H1 (cell line): Measurements from ENCODE around the gene LCN9. TPM values are rescaled to one million over a fixed set of nuclear protein-coding genes. Genes with fewer than 3 reads are reported as not detected.

Source experiments
- CTCF ChIA-PET: fragments of 300-600 bp; sonication (Branson Sonifier 250); formaldehyde crosslinking; loops from one replicate; lab custom pipeline; 2021; ENCODE audit not compliant: partially characterized antibody; lab: Charles Lee
- POLR2A ChIA-PET: fragments of 300-600 bp; sonication (Branson Sonifier 250); formaldehyde crosslinking; loops from one replicate; lab custom pipeline; 2021; ENCODE audit warnings: inconsistent platforms; ENCODE audit not compliant: partially characterized antibody; lab: Charles Lee
- DNase-seq, 2 experiments: peaks; one replicate each; pipeline versions ENCODE4 v3.0.0 to v3.0.0-alpha.2; 2010 to 2022; ENCODE audit warnings: low spot score in 2 of 2, low read depth in 1 of 2, mixed read lengths in 1 of 2
- FAIRE-seq: peaks from 2 replicates; lab custom pipeline; 2011; peaks lifted over from hg19 to GRCh38; lab: Jason Lieb, UNC
- H2AFZ ChIP-seq: 2 replicates; pipeline ENCODE4 v1.8.1; 2012; ENCODE audit warnings: low read length, inconsistent platforms
- H2AK5ac ChIP-seq: 2 replicates; pipeline ENCODE4 v1.6.1; 2013; ENCODE audit warnings: low read depth, low read length
- H2BK120ac ChIP-seq: replicated peaks from 2 replicates; pipeline ENCODE3; 2013; ENCODE audit warnings: low read depth, low read length, inconsistent platforms
- H2BK12ac ChIP-seq: 2 replicates; pipeline ENCODE4 v1.6.1; 2013; ENCODE audit warnings: low read depth, low read length
- H2BK15ac ChIP-seq: 2 replicates; pipeline ENCODE4 v1.6.1; 2013; ENCODE audit warnings: low read length
- H2BK20ac ChIP-seq: 2 replicates; pipeline ENCODE4 v1.6.1; 2013; ENCODE audit warnings: low read length
- H2BK5ac ChIP-seq: 2 replicates; pipeline ENCODE4 v1.6.1; 2013; ENCODE audit warnings: low read depth, low read length
- H3K14ac ChIP-seq: 2 replicates; pipeline ENCODE4 v1.6.1; 2013; ENCODE audit warnings: inconsistent platforms; ENCODE audit not compliant: insufficient read length
- H3K18ac ChIP-seq: 2 replicates; pipeline ENCODE4 v1.6.1; 2013; ENCODE audit warnings: low read length; ENCODE audit errors: extremely low read depth
- H3K23ac ChIP-seq: 2 replicates; pipeline ENCODE4 v1.6.1; 2013; ENCODE audit warnings: inconsistent platforms; ENCODE audit not compliant: insufficient read length
- H3K23me2 ChIP-seq: 2 replicates; pipeline ENCODE4 v1.6.1; 2013; ENCODE audit warnings: low read depth, low read length
- H3K27ac ChIP-seq: 2 replicates; pipeline ENCODE4 v1.6.1; 2011; ENCODE audit warnings: low read depth, low read length, inconsistent platforms
- H3K27me3 ChIP-seq, 4 experiments: replicated peaks in 1 of 4; 1 replicate in 1 of 4; 2 replicates in 3 of 4; pipeline versions ENCODE4 v1.6.1 to v1.8.1; 2011 to 2013; ENCODE audit warnings: low read length in 3 of 4, mild to moderate bottlenecking in 3 of 4, inconsistent platforms in 2 of 4, mixed read lengths in 2 of 4, moderate library complexity in 1 of 4; ENCODE audit not compliant: control insufficient read depth in 3 of 4, insufficient read depth in 3 of 4; ENCODE audit errors: extremely low read depth in 1 of 4
- H3K36me3 ChIP-seq, 4 experiments: 2 replicates each; pipeline versions ENCODE4 v1.6.1 to v1.8.1; 2011 to 2013; ENCODE audit warnings: mild to moderate bottlenecking in 4 of 4, low read length in 3 of 4, moderate library complexity in 2 of 4, control low read depth in 1 of 4, inconsistent platforms in 1 of 4; ENCODE audit not compliant: insufficient read depth in 4 of 4, control insufficient read depth in 2 of 4
- H3K4ac ChIP-seq: replicated peaks from 2 replicates; pipeline ENCODE3; 2013; ENCODE audit warnings: low read length, low read depth, mixed read lengths, inconsistent platforms; ENCODE audit not compliant: insufficient read length
- H3K4me1 ChIP-seq, 4 experiments: replicated peaks in 1 of 4; 1 replicate in 1 of 4; 2 replicates in 3 of 4; pipeline versions ENCODE4 v1.6.1 to v1.8.1; 2011 to 2013; ENCODE audit warnings: low read length in 3 of 4, inconsistent platforms in 2 of 4, mixed read lengths in 1 of 4; ENCODE audit not compliant: insufficient read depth in 4 of 4, control insufficient read depth in 3 of 4
- H3K4me2 ChIP-seq, 2 experiments: 2 replicates each; pipeline versions ENCODE4 v1.6.1 to v1.8.1; 2011 to 2013; ENCODE audit warnings: low read depth in 2 of 2, low read length in 2 of 2, control low read depth in 1 of 2, inconsistent platforms in 1 of 2, mild to moderate bottlenecking in 1 of 2; ENCODE audit not compliant: insufficient read depth in 1 of 2
- H3K4me3 ChIP-seq, 4 experiments: fragments of 200-600, 300-600 bp in 1 of 4; sonication (generic), shearing (Covaris generic), sonication (Bioruptor Twin) in 1 of 4; 2 replicates each; pipeline versions ENCODE4 v1.5.1 to v1.8.1; 2011 to 2016; ENCODE audit warnings: low read length in 4 of 4, low read depth in 3 of 4, control low read depth in 2 of 4, inconsistent platforms in 2 of 4, mild to moderate bottlenecking in 2 of 4, mixed read lengths in 1 of 4, moderate library complexity in 1 of 4; ENCODE audit not compliant: insufficient read depth in 2 of 4; ENCODE audit errors: extremely low read depth in 1 of 4
- H3K56ac ChIP-seq: replicated peaks from 2 replicates; pipeline ENCODE3; 2013; ENCODE audit warnings: low read depth, mild to moderate bottlenecking, mixed read lengths, low read length, inconsistent platforms; ENCODE audit not compliant: insufficient read length
- H3K79me1 ChIP-seq: 2 replicates; pipeline ENCODE4 v1.6.1; 2013; ENCODE audit warnings: low read depth, low read length, control low read depth
- H3K79me2 ChIP-seq, 2 experiments: 2 replicates each; pipeline versions ENCODE4 v1.6.1 to v1.8.1; 2012 to 2013; ENCODE audit warnings: low read length in 2 of 2, mild to moderate bottlenecking in 2 of 2, inconsistent platforms in 1 of 2; ENCODE audit not compliant: insufficient read depth in 2 of 2, control insufficient read depth in 1 of 2
- H3K9ac ChIP-seq, 4 experiments: replicated peaks in 1 of 4; 1 replicate in 1 of 4; 2 replicates in 3 of 4; pipeline versions ENCODE4 v1.6.1 to v1.8.1; 2011 to 2013; ENCODE audit warnings: low read depth in 3 of 4, low read length in 3 of 4, control low read depth in 2 of 4, mild to moderate bottlenecking in 2 of 4, moderate library complexity in 2 of 4, inconsistent platforms in 1 of 4; ENCODE audit errors: extremely low read depth in 1 of 4
- H3K9me3 ChIP-seq, 2 experiments: 2 replicates each; pipeline versions ENCODE4 v1.6.1 to v1.8.1; 2012 to 2013; ENCODE audit warnings: mild to moderate bottlenecking in 2 of 2, moderate library complexity in 2 of 2, control low read depth in 1 of 2, inconsistent platforms in 1 of 2, low read depth in 1 of 2, low read length in 1 of 2, mixed read lengths in 1 of 2; ENCODE audit not compliant: insufficient read depth in 2 of 2
- H4K20me1 ChIP-seq, 2 experiments: replicated peaks in 1 of 2; 2 replicates each; pipeline versions ENCODE3 to v1.8.1; 2011 to 2013; ENCODE audit warnings: inconsistent platforms in 2 of 2, low read length in 2 of 2, mild to moderate bottlenecking in 1 of 2; ENCODE audit not compliant: insufficient read depth in 2 of 2, control insufficient read depth in 1 of 2
- H4K5ac ChIP-seq: 2 replicates; pipeline ENCODE4 v1.6.1; 2013; ENCODE audit warnings: low read length, low read depth, mixed read lengths, inconsistent platforms; ENCODE audit not compliant: insufficient read length
- H4K8ac ChIP-seq: 2 replicates; pipeline ENCODE4 v1.8.0; 2013; ENCODE audit warnings: mild to moderate bottlenecking, moderate library complexity, low read length, inconsistent platforms; ENCODE audit not compliant: insufficient read depth; ENCODE audit errors: extremely low read depth
- H4K91ac ChIP-seq: replicated peaks from 2 replicates; pipeline ENCODE3; 2013; ENCODE audit warnings: low read length, mixed read lengths, inconsistent platforms; ENCODE audit not compliant: insufficient read length
- ATF2 ChIP-seq: IDR thresholded peaks from 2 replicates; pipeline ENCODE4 v1.6.1; 2012; ENCODE audit warnings: low read length, inconsistent platforms
- BRCA1 ChIP-seq: IDR thresholded peaks from 2 replicates; pipeline ENCODE4 v1.6.1; 2012; ENCODE audit warnings: low read depth, low read length, improper control_type of control experiment
- CBX8 ChIP-seq: fragments of 300-800, 300-1000 bp; sonication (generic); IDR thresholded peaks from 2 replicates; pipeline ENCODE4 v1.7.1; 2016; ENCODE audit warnings: low read depth, low read length, borderline replicate concordance
- FOSL1 ChIP-seq: IDR thresholded peaks from 2 replicates; pipeline ENCODE4 v1.6.1; 2011; ENCODE audit warnings: mild to moderate bottlenecking, low read depth, low read length, moderate library complexity; ENCODE audit not compliant: insufficient read depth
- SRF ChIP-seq: IDR thresholded peaks from 2 replicates; pipeline ENCODE4 v1.6.1; 2011; ENCODE audit warnings: mild to moderate bottlenecking, low read depth, low read length, moderate library complexity
- TAF7 ChIP-seq: optimal IDR thresholded peaks from 2 replicates; pipeline ENCODE3; 2011; ENCODE audit warnings: low read depth, mild to moderate bottlenecking, inconsistent platforms, low read length, moderate library complexity, borderline replicate concordance
- TCF12 ChIP-seq: IDR thresholded peaks from 2 replicates; pipeline ENCODE4 v1.6.1; 2011; ENCODE audit warnings: low read depth, mild to moderate bottlenecking, low read length
- ZNF274 ChIP-seq: IDR thresholded peaks from 2 replicates; pipeline ENCODE4 v1.7.0; 2012; ENCODE audit warnings: low read length, borderline replicate concordance; ENCODE audit errors: extremely low read depth
- WGBS, 2 experiments: shearing (Covaris generic) in 1 of 2; methylation state at CpG; one replicate each; pipeline versions ENCODE4 v1.1.6 to v1.1.7; 2013 to 2015; ENCODE audit warnings: low lambda C conversion rate in 2 of 2, mixed read lengths in 2 of 2, inconsistent platforms in 1 of 2, low coverage in 1 of 2, missing lambda C conversion rate in 1 of 2; ENCODE audit not compliant: insufficient replicate concordance in 2 of 2, insufficient coverage in 1 of 2, insufficient read length in 1 of 2; ENCODE audit errors: extremely low coverage in 1 of 2, missing lambda C conversion rate in 1 of 2; 5-methylcytosine and 5-hydroxymethylcytosine counted together
- long read RNA-seq, 2 experiments: library from RNA in 1 of 2; library from capped mRNA in 1 of 2; stranded (forward); transcript quantifications; one replicate each; pipeline ENCODE4 v2.0.0, GENCODE V29; 2021; ENCODE audit warnings: inconsistent platforms in 1 of 2
- polyA minus RNA-seq, 3 experiments: library from RNA; depleted of rRNA, polyadenylated mRNA; stranded (reverse); fragments of >200 nt; gene quantifications; 1 replicate in 2 of 3; 2 replicates in 1 of 3; pipeline ENCODE4 v1.2.3, GENCODE V29; 2011
- polyA plus RNA-seq, 7 experiments: library from polyadenylated mRNA; depleted of rRNA in 3 of 7; stranded (reverse) in 5 of 7; unstranded in 2 of 7; fragments of >200 nt in 5 of 7; fragments of 200-250 nt in 2 of 7; gene quantifications; 1 replicate in 5 of 7; 2 replicates in 1 of 7; 4 replicates in 1 of 7; pipeline versions ENCODE4 v1.2.1 to v1.2.3, GENCODE V29; 2011 to 2013; ENCODE audit warnings: missing spikeins in 2 of 7, mixed read lengths in 2 of 7
- total RNA-seq: library from RNA; stranded (reverse); fragmentation: NEBNext Ultra II Directional; extraction: Animal tissue kit (Norgen Biotek cat#: 25700); gene quantifications from 2 replicates; pipeline ENCODE4 v1.2.1, GENCODE V29; 2021

The LCN9 gene
- 3.1 and 3.7 TPM in 2 replicates for total RNA-seq
- 2.3 and 2.6 TPM in 2 replicates for polyA plus RNA-seq (2011; rRNA removed)
- 5.3 TPM for polyA plus RNA-seq (2011; cell fraction: cytosol; rRNA removed)
- polyA plus RNA-seq (2011; cell fraction: nucleus; rRNA removed), result 47.6 TPM
- polyA plus RNA-seq (2012, experiment 1 of 2), result 6.5 to 8.6 TPM (median 8.0 TPM) in 4 replicates
- 1.1 TPM for polyA plus RNA-seq (2012, experiment 2 of 2)
- not detected for polyA plus RNA-seq (2013, experiment 1 of 2)
- polyA plus RNA-seq (2013, experiment 2 of 2), result 0.18 TPM
- 0.60 and 0.83 TPM in 2 replicates for polyA minus RNA-seq (2011; rRNA and poly(A)+ RNA removed)
- polyA minus RNA-seq (2011; cell fraction: cytosol; rRNA and poly(A)+ RNA removed), result not detected
- 7.2 TPM for polyA minus RNA-seq (2011; cell fraction: nucleus; rRNA and poly(A)+ RNA removed)
- long read RNA-seq, experiment 1, result 0 reads
- long read RNA-seq, experiment 2, result 0 reads

GRCh38 chr9:135662758-135663450 lies at the start of gene LCN9:
TSS of gene LCN9 (plus strand) at chr9:135663309. CDS start at chr9:135663322, 13 bp downstream.
- no peak within 1 kb of the TSS for H3K4me2 ChIP-seq
- H2BK15ac ChIP-seq, result peak within 1 kb of the TSS; percentile 46; the same call in 1 of the 2 replicates
- H3K4me3 ChIP-seq, result no peak within 1 kb of the TSS
- WGBS, 2 experiments, result 77% methylated on average over 24 of the region's 25 CpGs; no CpG with 5 or more reads in 1 of the 2 experiments
- ChIA-PET POLR2A (interaction anchor here (0.7 to 3.6 kb wide), 3 partner anchors 8 to 14 kb away, joined by 3 to 19 read pairs (median 3); no protein-coding TSS in a partner anchor), CTCF (interaction anchor here (1.0 to 1.8 kb wide), 3 partner anchors 9 to 40 kb away, joined by 3 to 5 read pairs (median 3); no protein-coding TSS in a partner anchor)
- H2BK5ac ChIP-seq, result no peak within 1 kb of the TSS
- H4K20me1 ChIP-seq, result no peaks in the 10 kb centered on the region
- H4K91ac ChIP-seq, result peak within 1 kb of the TSS; percentile 7
- H4K8ac ChIP-seq, result no peak within 1 kb of the TSS
- no peak within 1 kb of the TSS for H4K5ac ChIP-seq
- H3K23ac ChIP-seq, result no peak within 1 kb of the TSS
- no peak within 1 kb of the TSS for H3K14ac ChIP-seq
- H2BK120ac ChIP-seq, result no peak within 1 kb of the TSS
- H3K79me1 ChIP-seq, result no peaks in the 10 kb centered on the region
- H3K36me3 ChIP-seq, result peaks cover 0 to 27% (median 0%) of the 10 kb centered on the region in 4 experiments; a peak in 3 of 8 replicates
- peak within 1 kb of the TSS; percentile 51 for H3K4ac ChIP-seq
- no peak within 1 kb of the TSS for H3K27ac ChIP-seq
- no peaks in the 10 kb centered on the region; a peak in 1 of 7 replicates for H3K27me3 ChIP-seq
- peak within 1 kb of the TSS; percentile 60; the same call in 1 of the 2 replicates for H3K18ac ChIP-seq
- H3K56ac ChIP-seq, result no peak within 1 kb of the TSS
- no peak within 1 kb of the TSS for H2AFZ ChIP-seq
- H2BK20ac ChIP-seq, result no peak within 1 kb of the TSS
- DNase-seq (peak in 1 of 2 experiments; percentile 43), FAIRE-seq (no peak)
- H3K9ac ChIP-seq, result no peak within 1 kb of the TSS
- peak within 1 kb of the TSS; percentile 60; the same call in 1 of the 2 replicates for H2BK12ac ChIP-seq
- H3K4me1 ChIP-seq, result peaks cover 0 to 8% (median 4%) of the 10 kb centered on the region in 4 experiments; a peak in 3 of 7 replicates
- H3K79me2 ChIP-seq, result no peaks in the 10 kb centered on the region
- no peak within 1 kb of the TSS for H2AK5ac ChIP-seq
- no peaks in the 10 kb centered on the region for H3K23me2 ChIP-seq
- peaks cover 18 to 21% of the 10 kb centered on the region in 2 experiments; a peak in 3 of 4 replicates for H3K9me3 ChIP-seq
- TF ChIP-seq FOSL1 (no peak), TCF12 (no peak), ZNF274 (no peak), TAF7 (no peak), BRCA1 (no peak), ATF2 (no peak), CBX8 (no peak), SRF (no peak)
